K562 (cell line): ENCODE measurements around the gene NKIRAS1.

ENCODE experiments used
- BRF1 ChIP-seq: IDR thresholded peaks from 3 replicates; pipeline ENCODE4 v1.6.1; 2011; ENCODE audit warnings: borderline replicate concordance, mild to moderate bottlenecking; ENCODE audit not compliant: insufficient read length; ENCODE audit errors: extremely low read depth
- CBX8 ChIP-seq: fragments of 200-600 bp; sonication (generic); IDR thresholded peaks from 2 replicates; pipeline ENCODE4 v1.6.1; 2012; ENCODE audit warnings: borderline replicate concordance, mixed run types, low read depth, mild to moderate bottlenecking, moderate library complexity, mixed read lengths, low read length, control low read depth, inconsistent platforms; ENCODE audit not compliant: poor library complexity, severe bottlenecking; ENCODE audit errors: extremely low read depth
- CTCF ChIP-seq, 3 experiments: IDR thresholded peaks in 2 of 3; conservative IDR thresholded peaks in 1 of 3; 2 replicates each; pipeline ENCODE4 v1.5.1; 2011 to 2012; ENCODE audit warnings: low read length in 3 of 3, mild to moderate bottlenecking in 3 of 3, control low read depth in 2 of 3, improper control_type of control experiment in 1 of 3, inconsistent platforms in 1 of 3, low read depth in 1 of 3, mixed read lengths in 1 of 3, moderate library complexity in 1 of 3; ENCODE audit not compliant: insufficient read depth in 2 of 3
- E2F8 ChIP-seq: fragments of 450-650 bp; IDR thresholded peaks from 2 replicates; pipeline ENCODE4 v1.7.1; 2018; ENCODE audit warnings: mild to moderate bottlenecking, low read depth; ENCODE audit not compliant: partially characterized antibody
- EZH2 ChIP-seq: IDR thresholded peaks from 2 replicates; pipeline ENCODE4 v1.6.1; 2012; ENCODE audit warnings: low read depth, mild to moderate bottlenecking, inconsistent platforms, low read length, borderline replicate concordance
- HDAC6 ChIP-seq: IDR thresholded peaks from 2 replicates; pipeline ENCODE4 v1.6.1; 2012; ENCODE audit warnings: low read depth, mild to moderate bottlenecking, control low read depth, inconsistent platforms, low read length, moderate library complexity
- PCBP2 ChIP-seq: fragments of 200-400 bp; formaldehyde crosslinking; IDR thresholded peaks from 2 replicates; pipeline ENCODE4 v1.6.1; 2018; ENCODE audit warnings: low read length, low read depth, mild to moderate bottlenecking, moderate library complexity; ENCODE audit not compliant: poor library complexity, severe bottlenecking
- POLR2A ChIP-seq: fragments of 450-650 bp; conservative IDR thresholded peaks from 2 replicates; pipeline ENCODE4 v1.6.1; 2016
- RNF2 ChIP-seq: sonication (generic); IDR thresholded peaks from 2 replicates; pipeline ENCODE4 v1.6.1; 2016
- ZBTB5 ChIP-seq: fragments of 450-650 bp; IDR thresholded peaks from 2 replicates; pipeline ENCODE4 v1.6.1; 2017; ENCODE audit warnings: antibody characterized with exemption
- ZFP30 ChIP-seq: fragments of 250-450 bp; sonication (Bioruptor Pico); IDR thresholded peaks from 2 replicates; pipeline ENCODE4 v1.8.0; 2022; ENCODE audit warnings: moderate library complexity, mild to moderate bottlenecking, inconsistent platforms, borderline replicate concordance
- TF ChIP-seq, protein P1 (sequence below), 2 experiments: fragments of 250-450 bp in 1 of 2; fragments of 450-650 bp in 1 of 2; sonication (Bioruptor Pico) in 1 of 2; IDR thresholded peaks; 2 replicates each; pipeline versions ENCODE4 v1.6.1 to v1.8.0; 2016 to 2021; ENCODE audit warnings: mild to moderate bottlenecking in 2 of 2, moderate library complexity in 2 of 2, missing compliant biosample characterization in 1 of 2, missing genetic modification characterization in 1 of 2

DNA sequence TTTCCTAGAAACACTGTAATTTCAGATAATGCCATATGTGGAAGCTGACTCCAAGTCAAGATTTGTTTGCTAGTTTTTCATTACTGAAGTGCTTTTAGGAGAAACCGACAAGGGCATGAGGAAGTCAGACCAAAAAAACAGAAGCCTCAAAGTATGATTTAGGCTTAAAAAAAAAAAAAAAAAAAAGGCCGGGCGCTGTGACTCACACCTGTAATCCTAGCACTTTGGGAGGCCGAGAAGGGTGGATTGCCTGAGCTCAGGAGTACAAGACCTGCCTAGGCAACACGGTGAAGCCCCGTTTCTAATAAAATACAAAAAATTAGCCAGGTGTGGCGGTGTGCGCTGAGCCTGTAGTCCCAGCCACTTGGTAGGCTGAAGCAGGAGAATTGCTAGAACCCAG lies 11.7 kb upstream of the NKIRAS1 start:
- TF ChIP-seq, protein P1, sequence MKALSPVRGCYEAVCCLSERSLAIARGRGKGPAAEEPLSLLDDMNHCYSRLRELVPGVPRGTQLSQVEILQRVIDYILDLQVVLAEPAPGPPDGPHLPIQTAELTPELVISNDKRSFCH (CRISPR knock-in tag; IDR thresholded peaks at IDR 0.05), result no peak
- TF ChIP-seq, protein P1 (tag; IDR thresholded peaks at IDR 0.05), result no peak
- TF ChIP-seq CBX8 (no peak), RNF2 (no peak), E2F8 (no peak), EZH2 (no peak), ZBTB5 (no peak), PCBP2 (no peak), ZFP30 (CRISPR knock-in tag) (no peak), CTCF (IDR thresholded peaks at IDR 0.05 in 2 of 3, conservative IDR thresholded peaks at IDR 0.05 in 1 of 3; ENCODE audit: insufficient read depth in 2 of 3, low read depth in 1 of 3, low read length in 3 of 3) (no peak), POLR2A (no peak), BRF1 (no peak), HDAC6 (no peak)
